HCT116 (cell line): ENCODE data around the gene WDR89. TPM values are rescaled to one million over a fixed set of nuclear protein-coding genes. Genes with fewer than 3 reads are reported as not detected.

ENCODE experiments used
- ATAC-seq: fragments of 200-7000 bp; cut with Tn5 transposase; 2 replicates; pipeline ENCODE4 v1.9.1; 2020; ENCODE audit warnings: mild to moderate bottlenecking, moderate library complexity
- BruUV-seq: library from RNA; stranded (reverse); fragments of 400-500 nt; replicated peaks from 2 replicates; lab custom pipeline; 2021; lab: Mats Ljungman, UMichigan
- CTCF ChIA-PET: fragments of 300-600 bp; sonication (Branson Sonifier 250); formaldehyde crosslinking; loops from one replicate; lab custom pipeline; 2021; ENCODE audit warnings: antibody characterized with exemption; lab: Charles Lee
- POLR2A ChIA-PET: fragments of 300-600, 350-600 bp; sonication (Branson Sonifier 250); formaldehyde crosslinking; loops from one replicate; lab custom pipeline; 2021; ENCODE audit warnings: antibody characterized with exemption; lab: Charles Lee
- RAD21 ChIA-PET, 2 experiments: fragments of 300-600 bp; sonication (Branson Sonifier 250); formaldehyde crosslinking; loops; one replicate each; lab custom pipeline; 2023; ENCODE audit warnings: low total read pairs in 2 of 2; ENCODE audit not compliant: uncharacterized antibody in 2 of 2, unreplicated experiment in 2 of 2, low non-redundant PET in 1 of 2; lab: Charles Lee
- DNase-seq: peaks from one replicate; pipeline ENCODE4 v3.0.0-alpha.2; 2010; ENCODE audit warnings: low read depth, low spot score
- H2AFZ ChIP-seq: fragments of 200-600 bp; shearing (Covaris generic), sonication (generic); 2 replicates; pipeline ENCODE4 v1.6.1; 2017; ENCODE audit warnings: low read depth, mixed run types, mixed read lengths, antibody characterized with exemption, low read length; ENCODE audit not compliant: poor library complexity, severe bottlenecking
- H3K27ac ChIP-seq: 2 replicates; pipeline ENCODE4 v1.5.1; 2012; ENCODE audit warnings: low read depth, low read length
- H3K27me3 ChIP-seq: fragments of 200-600 bp; sonication (generic); 2 replicates; pipeline ENCODE4 v1.6.1; 2016; ENCODE audit warnings: mixed run types, low read length, mixed read lengths; ENCODE audit not compliant: insufficient read depth
- H3K36me3 ChIP-seq, 2 experiments: fragments of 200-500 bp in 1 of 2; fragments of 200-600 bp in 1 of 2; sonication (Bioruptor generic) in 1 of 2; sonication (generic) in 1 of 2; 2 replicates each; pipeline versions ENCODE4 v1.5.1 to v1.6.1; 2014 to 2016; ENCODE audit warnings: low read length in 2 of 2, inconsistent platforms in 1 of 2, mixed read lengths in 1 of 2, mixed run types in 1 of 2; ENCODE audit not compliant: insufficient read depth in 2 of 2, control insufficient read depth in 1 of 2
- H3K4me1 ChIP-seq, 2 experiments: fragments of 200-600 bp in 1 of 2; sonication (generic) in 1 of 2; 2 replicates each; pipeline versions ENCODE4 v1.5.1 to v1.6.1; 2012 to 2017; ENCODE audit warnings: low read length in 2 of 2, inconsistent platforms in 1 of 2, mild to moderate bottlenecking in 1 of 2, mixed read lengths in 1 of 2, mixed run types in 1 of 2, moderate library complexity in 1 of 2; ENCODE audit not compliant: insufficient read depth in 2 of 2, control insufficient read depth in 1 of 2
- H3K4me2 ChIP-seq: fragments of 200-600 bp; sonication (generic); 2 replicates; pipeline ENCODE4 v1.6.1; 2017; ENCODE audit warnings: mixed run types, low read length, mixed read lengths
- H3K4me3 ChIP-seq, 2 experiments: fragments of 200-600 bp in 1 of 2; sonication (generic) in 1 of 2; replicated peaks in 1 of 2; 2 replicates each; pipeline ENCODE4 v1.5.1; 2011 to 2016; ENCODE audit warnings: low read length in 2 of 2, control low read depth in 1 of 2, low read depth in 1 of 2, mild to moderate bottlenecking in 1 of 2, mixed read lengths in 1 of 2, mixed run types in 1 of 2
- H3K79me2 ChIP-seq: fragments of 200-600 bp; sonication (generic); 2 replicates; pipeline ENCODE4 v1.6.1; 2017; ENCODE audit warnings: mild to moderate bottlenecking, mixed run types, low read length, moderate library complexity, mixed read lengths; ENCODE audit not compliant: insufficient read depth
- H3K9ac ChIP-seq: fragments of 200-600 bp; sonication (generic); 2 replicates; pipeline ENCODE4 v1.6.1; 2016; ENCODE audit warnings: low read length, mixed read lengths
- H3K9me2 ChIP-seq: fragments of 200-600 bp; sonication (generic), shearing (Covaris generic); 2 replicates; pipeline ENCODE4 v1.6.1; 2017; ENCODE audit warnings: mixed run types, mild to moderate bottlenecking, moderate library complexity; ENCODE audit not compliant: insufficient read depth
- H3K9me3 ChIP-seq, 2 experiments: fragments of 200-500 bp in 1 of 2; fragments of 200-600 bp in 1 of 2; sonication (Bioruptor generic) in 1 of 2; sonication (generic) in 1 of 2; 2 replicates each; pipeline ENCODE4 v1.6.1; 2014 to 2017; ENCODE audit warnings: low read length in 2 of 2, mixed read lengths in 2 of 2, inconsistent platforms in 1 of 2, low read depth in 1 of 2, mild to moderate bottlenecking in 1 of 2, mixed run types in 1 of 2, moderate library complexity in 1 of 2; ENCODE audit not compliant: control insufficient read depth in 1 of 2, insufficient read depth in 1 of 2
- H4K20me1 ChIP-seq: fragments of 200-600 bp; sonication (generic), shearing (Covaris generic); 2 replicates; pipeline ENCODE4 v1.6.1; 2017; ENCODE audit warnings: mixed run types, mild to moderate bottlenecking, moderate library complexity; ENCODE audit not compliant: insufficient read depth
- EGR1 ChIP-seq: IDR thresholded peaks from 2 replicates; pipeline ENCODE4 v1.6.1; 2012; ENCODE audit warnings: low read depth
- EZH2 ChIP-seq: fragments of 200-600 bp; sonication (generic); IDR thresholded peaks from 2 replicates; pipeline ENCODE4 v1.6.1; 2017; ENCODE audit warnings: antibody characterized with exemption, mixed run types
- POLR2AphosphoS5 ChIP-seq: IDR thresholded peaks from 2 replicates; pipeline ENCODE4 v1.6.1; 2011; ENCODE audit warnings: mild to moderate bottlenecking, low read depth, low read length, moderate library complexity
- RAD21 ChIP-seq: IDR thresholded peaks from 2 replicates; pipeline ENCODE4 v1.6.1; 2012; ENCODE audit warnings: low read depth, mild to moderate bottlenecking
- REST ChIP-seq: IDR thresholded peaks from 2 replicates; pipeline ENCODE4 v1.6.1; 2012; ENCODE audit warnings: low read depth
- SIN3A ChIP-seq: IDR thresholded peaks from 2 replicates; pipeline ENCODE4 v1.6.1; 2012; ENCODE audit warnings: low read depth
- SP1 ChIP-seq: IDR thresholded peaks from 2 replicates; pipeline ENCODE4 v1.6.1; 2012; ENCODE audit warnings: low read depth
- TCF7L2 ChIP-seq: IDR thresholded peaks from 2 replicates; pipeline ENCODE4 v1.7.0; 2011; ENCODE audit warnings: borderline replicate concordance, inconsistent platforms; ENCODE audit not compliant: insufficient read depth, insufficient read length; ENCODE audit errors: extremely low read depth
- YY1 ChIP-seq: IDR thresholded peaks from 2 replicates; pipeline ENCODE4 v1.6.1; 2011; ENCODE audit warnings: low read length, low read depth, moderate library complexity, mild to moderate bottlenecking; ENCODE audit not compliant: insufficient replicate concordance; ENCODE audit errors: extremely low read depth
- ZFX ChIP-seq: fragments of 450-650 bp; IDR thresholded peaks from 2 replicates; pipeline ENCODE4 v1.6.1; 2017
- intact Hi-C: fragments of 100-400 bp; cut with micrococcal nuclease; formaldehyde crosslinking; loops from 2 replicates; pipeline ENCODE4 v1.10.0; 2022
- total RNA-seq: library from RNA; stranded (reverse); gene quantifications from one replicate; pipeline ENCODE4 v1.2.1, GENCODE V29; 2021; ENCODE audit not compliant: unreplicated experiment

The WDR89 gene
- total RNA-seq, 1 experiment from 2014 or later: 22.8 TPM

GRCh38 chr14:63656194-63656593 is 14.5 kb upstream of the WDR89 start (continued):
- TF ChIP-seq REST: no peak
- TF ChIP-seq ZFX: no peak
- TF ChIP-seq YY1: no peak
- no peak for TF ChIP-seq POLR2AphosphoS5
- TF ChIP-seq SIN3A: no peak
- no peak for TF ChIP-seq EGR1
- TF ChIP-seq TCF7L2: no peak
- no peak for TF ChIP-seq SP1
- TF ChIP-seq, all 23 proteins: peak for 0

GRCh38 chr14:63654936-63655335 is 13.3 kb upstream of the WDR89 start:
- Histone ChIP-seq H4K20me1 (no peaks in the 10 kb centered on the region), H3K27ac (no peak overlapping the region), H3K9me3 (no peaks in the 10 kb centered on the region), H3K9me2 (no peaks in the 10 kb centered on the region), H3K4me2 (no peak overlapping the region), H2AFZ (no peak overlapping the region), H3K36me3 (no peaks in the 10 kb centered on the region), H3K79me2 (no peaks in the 10 kb centered on the region), H3K9ac (no peak overlapping the region), H3K4me1 (peaks cover 7 to 19% of the 10 kb centered on the region in 2 experiments), H3K4me3 (no peak overlapping the region), H3K27me3 (no peaks in the 10 kb centered on the region)
- no peak for DNase-seq
- ATAC-seq: no peak
- RAD21 ChIA-PET: no interaction called here
- CTCF ChIA-PET: no interaction called here
- POLR2A ChIA-PET: interaction anchor here (0.7 to 1.8 kb wide), 2 partner anchors 13 to 144 kb away, joined by 3 to 5 read pairs; partner anchors contain the start of gene WDR89
- TF ChIP-seq EGR1 (no peak), EZH2 (no peak), RAD21 (no peak), POLR2AphosphoS5 (no peak)
- intact Hi-C loops: no loop called here
- no TSS peak for BruUV-seq
